ENCODE results near the gene GPNMB.

GPNMB gene

GRCh38 chr7:23284871-23285270 is 38.3 kb downstream of the GPNMB start:
- no peak overlapping the region for H3K4me2 ChIP-seq (ENCODE audit: insufficient read depth, low read length, poor library complexity, severe bottlenecking)
- no peak overlapping the region for H4K8ac ChIP-seq (ENCODE audit: low read depth, low read length)
- no peak overlapping the region for H3K18ac ChIP-seq (ENCODE audit: low read length)
- no peak overlapping the region for H2BK120ac ChIP-seq (ENCODE audit: low read depth, low read length)
- no peak overlapping the region for H3K9ac ChIP-seq (ENCODE audit: low read depth, low read length, poor library complexity)
- no peaks in the 10 kb centered on the region for H3K4me1 ChIP-seq (ENCODE audit: control insufficient read depth in 2 of 2, insufficient read depth in 1 of 2, low read depth in 1 of 2, low read length in 2 of 2)
- no peak overlapping the region for H3K4me3 ChIP-seq (ENCODE audit: low read length in 2 of 2)
- H3K9me3 ChIP-seq (replicated peaks in 1 of 2; ENCODE audit: control insufficient read depth in 2 of 2, insufficient read depth in 1 of 2, low read depth in 1 of 2, low read length in 2 of 2), result no peaks in the 10 kb centered on the region
- H4K91ac ChIP-seq (ENCODE audit: low read depth, low read length, poor library complexity), result no peak overlapping the region
- H2AFZ ChIP-seq (ENCODE audit: low read length), result no peak overlapping the region
- H3K27me3 ChIP-seq (ENCODE audit: control insufficient read depth in 3 of 3, insufficient read depth in 3 of 3, low read depth in 1 of 3, low read length in 3 of 3), result no peaks in the 10 kb centered on the region
- H2AK5ac ChIP-seq (ENCODE audit: low read depth, low read length), result no peak overlapping the region
- no peak for DNase-seq (ENCODE audit: low spot score)
- no peak overlapping the region for H3K27ac ChIP-seq (replicated peaks; ENCODE audit: low read length)
- no peak overlapping the region for H3K14ac ChIP-seq (ENCODE audit: low read length)
- no CpG with 5 or more reads among the region's 2 CpGs for WGBS, 2 donors (ENCODE audit: extremely low coverage in 2 of 2, insufficient read length in 2 of 2, insufficient replicate concordance in 1 of 2)
- no peak overlapping the region for H2BK15ac ChIP-seq (ENCODE audit: low read length)
- H3K36me3 ChIP-seq (replicated peaks in 1 of 2; ENCODE audit: control insufficient read depth in 2 of 2, insufficient read depth in 2 of 2, low read length in 2 of 2), result no peaks in the 10 kb centered on the region
- no peak overlapping the region for H3K4ac ChIP-seq (ENCODE audit: low read length)
- H3K79me1 ChIP-seq (ENCODE audit: low read depth, low read length), result no peaks in the 10 kb centered on the region
- H2BK12ac ChIP-seq (ENCODE audit: low read length), result no peak overlapping the region
- H3K23ac ChIP-seq (ENCODE audit: low read depth, low read length, poor library complexity), result no peak overlapping the region
- no peak overlapping the region for H2BK5ac ChIP-seq (ENCODE audit: low read length)

GRCh38 chr7:23285657-23286646 is 39.4 kb downstream of the GPNMB start:
- Histone ChIP-seq H3K4me3 (ENCODE audit: low read length in 2 of 2) (no peak overlapping the region), H4K8ac (ENCODE audit: low read depth, low read length) (no peak overlapping the region), H3K79me1 (ENCODE audit: low read depth, low read length) (no peaks in the 10 kb centered on the region), H3K9ac (ENCODE audit: low read depth, low read length, poor library complexity) (no peak overlapping the region), H2BK120ac (ENCODE audit: low read depth, low read length) (no peak overlapping the region), H3K14ac (ENCODE audit: low read length) (no peak overlapping the region), H3K4me1 (ENCODE audit: control insufficient read depth in 2 of 2, insufficient read depth in 1 of 2, low read depth in 1 of 2, low read length in 2 of 2) (no peaks in the 10 kb centered on the region), H4K91ac (ENCODE audit: low read depth, low read length, poor library complexity) (no peak overlapping the region), H3K23ac (ENCODE audit: low read depth, low read length, poor library complexity) (no peak overlapping the region), H3K27ac (replicated peaks; ENCODE audit: low read length) (no peak overlapping the region), H3K4me2 (ENCODE audit: insufficient read depth, low read length, poor library complexity, severe bottlenecking) (no peak overlapping the region), H2BK12ac (ENCODE audit: low read length) (no peak overlapping the region), H3K4ac (ENCODE audit: low read length) (no peak overlapping the region), H2BK5ac (ENCODE audit: low read length) (no peak overlapping the region), H3K18ac (ENCODE audit: low read length) (no peak overlapping the region), H3K9me3 (replicated peaks in 1 of 2; ENCODE audit: control insufficient read depth in 2 of 2, insufficient read depth in 1 of 2, low read depth in 1 of 2, low read length in 2 of 2) (no peaks in the 10 kb centered on the region), H2AK5ac (ENCODE audit: low read depth, low read length) (no peak overlapping the region), H2AFZ (ENCODE audit: low read length) (no peak overlapping the region), H3K36me3 (replicated peaks in 1 of 2; ENCODE audit: control insufficient read depth in 2 of 2, insufficient read depth in 2 of 2, low read length in 2 of 2) (no peaks in the 10 kb centered on the region), H3K27me3 (ENCODE audit: control insufficient read depth in 3 of 3, insufficient read depth in 3 of 3, low read depth in 1 of 3, low read length in 3 of 3) (no peaks in the 10 kb centered on the region), H2BK15ac (ENCODE audit: low read length) (no peak overlapping the region)
- no peak for DNase-seq (ENCODE audit: low spot score)
- 94% methylated on average over 2 of the region's 18 CpGs; no CpG with 5 or more reads in 1 of the 2 donors for WGBS, 2 donors (ENCODE audit: extremely low coverage in 2 of 2, insufficient read length in 2 of 2, insufficient replicate concordance in 1 of 2)

- Histone ChIP-seq H2AK5ac (ENCODE audit: low read depth, low read length) (peak overlapping the region; percentile 22), H3K9me3 (replicated peaks in 1 of 2; ENCODE audit: control insufficient read depth in 2 of 2, insufficient read depth in 1 of 2, low read depth in 1 of 2, low read length in 2 of 2) (no peaks in the 10 kb centered on the region), H3K18ac (ENCODE audit: low read length) (no peak overlapping the region), H2AFZ (ENCODE audit: low read length) (peak overlapping the region; percentile 10), H2BK12ac (ENCODE audit: low read length) (no peak overlapping the region), H3K4ac (ENCODE audit: low read length) (no peak overlapping the region), H3K4me1 (ENCODE audit: control insufficient read depth in 2 of 2, insufficient read depth in 1 of 2, low read depth in 1 of 2, low read length in 2 of 2) (no peaks in the 10 kb centered on the region), H3K9ac (ENCODE audit: low read depth, low read length, poor library complexity) (no peak overlapping the region), H3K4me3 (ENCODE audit: low read length in 2 of 2) (no peak overlapping the region), H4K8ac (ENCODE audit: low read depth, low read length) (no peak overlapping the region), H4K91ac (ENCODE audit: low read depth, low read length, poor library complexity) (no peak overlapping the region), H3K27me3 (ENCODE audit: control insufficient read depth in 3 of 3, insufficient read depth in 3 of 3, low read depth in 1 of 3, low read length in 3 of 3) (no peaks in the 10 kb centered on the region), H3K79me1 (ENCODE audit: low read depth, low read length) (no peaks in the 10 kb centered on the region), H3K14ac (ENCODE audit: low read length) (no peak overlapping the region), H2BK120ac (ENCODE audit: low read depth, low read length) (no peak overlapping the region), H2BK5ac (ENCODE audit: low read length) (no peak overlapping the region), H3K23ac (ENCODE audit: low read depth, low read length, poor library complexity) (no peak overlapping the region), H3K4me2 (ENCODE audit: insufficient read depth, low read length, poor library complexity, severe bottlenecking) (no peak overlapping the region), H2BK15ac (ENCODE audit: low read length) (no peak overlapping the region), H3K27ac (replicated peaks; ENCODE audit: low read length) (no peak overlapping the region), H3K36me3 (replicated peaks in 1 of 2; ENCODE audit: control insufficient read depth in 2 of 2, insufficient read depth in 2 of 2, low read length in 2 of 2) (no peaks in the 10 kb centered on the region)
- DNase-seq (ENCODE audit: low spot score), result no peak
- no CpG with 5 or more reads among the region's 5 CpGs for WGBS, 2 donors (ENCODE audit: extremely low coverage in 2 of 2, insufficient read length in 2 of 2, insufficient replicate concordance in 1 of 2)
These were observed 41.0 kb downstream of the GPNMB start for GRCh38 chr7:23287612-23288011.

GRCh38 chr7:23290993-23291392 is 44.4 kb downstream of the GPNMB start:
- no peak overlapping the region for H3K4me3 ChIP-seq (ENCODE audit: low read length in 2 of 2)
- no peak overlapping the region for H3K14ac ChIP-seq (ENCODE audit: low read length)
- no peak overlapping the region for H3K4ac ChIP-seq (ENCODE audit: low read length)
- H4K91ac ChIP-seq (ENCODE audit: low read depth, low read length, poor library complexity), result no peak overlapping the region
- no peaks in the 10 kb centered on the region for H3K9me3 ChIP-seq (replicated peaks in 1 of 2; ENCODE audit: control insufficient read depth in 2 of 2, insufficient read depth in 1 of 2, low read depth in 1 of 2, low read length in 2 of 2)
- H2AFZ ChIP-seq (ENCODE audit: low read length), result no peak overlapping the region
- no peak overlapping the region for H3K18ac ChIP-seq (ENCODE audit: low read length)
- H3K27me3 ChIP-seq (ENCODE audit: control insufficient read depth in 3 of 3, insufficient read depth in 3 of 3, low read depth in 1 of 3, low read length in 3 of 3), result peaks cover 0 to 3% (median 0%) of the 10 kb centered on the region in 3 experiments
- no peak overlapping the region for H3K23ac ChIP-seq (ENCODE audit: low read depth, low read length, poor library complexity)
- H2AK5ac ChIP-seq (ENCODE audit: low read depth, low read length), result no peak overlapping the region
- no peak overlapping the region for H2BK12ac ChIP-seq (ENCODE audit: low read length)
- DNase-seq (ENCODE audit: low spot score), result no peak
- H2BK15ac ChIP-seq (ENCODE audit: low read length), result no peak overlapping the region
- H2BK5ac ChIP-seq (ENCODE audit: low read length), result no peak overlapping the region
- no peak overlapping the region for H3K9ac ChIP-seq (ENCODE audit: low read depth, low read length, poor library complexity)
- no peak overlapping the region for H3K4me2 ChIP-seq (ENCODE audit: insufficient read depth, low read length, poor library complexity, severe bottlenecking)
- H2BK120ac ChIP-seq (ENCODE audit: low read depth, low read length), result no peak overlapping the region
- no CpG with 5 or more reads among the region's 9 CpGs for WGBS, 2 donors (ENCODE audit: extremely low coverage in 2 of 2, insufficient read length in 2 of 2, insufficient replicate concordance in 1 of 2)
- H3K27ac ChIP-seq (replicated peaks; ENCODE audit: low read length), result no peak overlapping the region
- H3K36me3 ChIP-seq (replicated peaks in 1 of 2; ENCODE audit: control insufficient read depth in 2 of 2, insufficient read depth in 2 of 2, low read length in 2 of 2), result no peaks in the 10 kb centered on the region
- no peaks in the 10 kb centered on the region for H3K4me1 ChIP-seq (ENCODE audit: control insufficient read depth in 2 of 2, insufficient read depth in 1 of 2, low read depth in 1 of 2, low read length in 2 of 2)
- no peaks in the 10 kb centered on the region for H3K79me1 ChIP-seq (ENCODE audit: low read depth, low read length)
- H4K8ac ChIP-seq (ENCODE audit: low read depth, low read length), result no peak overlapping the region
